ENCODE data around the gene PER2.

PER2 gene

GRCh38 chr2:238290091-238290509 is 1.7 kb upstream of the PER2 start:
- H3K4me3 ChIP-seq (ENCODE audit: low read depth, low read length) = no peak overlapping the region
- TF ChIP-seq, protein P1, sequence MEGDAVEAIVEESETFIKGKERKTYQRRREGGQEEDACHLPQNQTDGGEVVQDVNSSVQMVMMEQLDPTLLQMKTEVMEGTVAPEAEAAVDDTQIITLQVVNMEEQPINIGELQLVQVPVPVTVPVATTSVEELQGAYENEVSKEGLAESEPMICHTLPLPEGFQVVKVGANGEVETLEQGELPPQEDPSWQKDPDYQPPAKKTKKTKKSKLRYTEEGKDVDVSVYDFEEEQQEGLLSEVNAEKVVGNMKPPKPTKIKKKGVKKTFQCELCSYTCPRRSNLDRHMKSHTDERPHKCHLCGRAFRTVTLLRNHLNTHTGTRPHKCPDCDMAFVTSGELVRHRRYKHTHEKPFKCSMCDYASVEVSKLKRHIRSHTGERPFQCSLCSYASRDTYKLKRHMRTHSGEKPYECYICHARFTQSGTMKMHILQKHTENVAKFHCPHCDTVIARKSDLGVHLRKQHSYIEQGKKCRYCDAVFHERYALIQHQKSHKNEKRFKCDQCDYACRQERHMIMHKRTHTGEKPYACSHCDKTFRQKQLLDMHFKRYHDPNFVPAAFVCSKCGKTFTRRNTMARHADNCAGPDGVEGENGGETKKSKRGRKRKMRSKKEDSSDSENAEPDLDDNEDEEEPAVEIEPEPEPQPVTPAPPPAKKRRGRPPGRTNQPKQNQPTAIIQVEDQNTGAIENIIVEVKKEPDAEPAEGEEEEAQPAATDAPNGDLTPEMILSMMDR (IDR thresholded peaks at IDR 0.05; ENCODE audit: low read depth, low read length) = no peak

DNA sequence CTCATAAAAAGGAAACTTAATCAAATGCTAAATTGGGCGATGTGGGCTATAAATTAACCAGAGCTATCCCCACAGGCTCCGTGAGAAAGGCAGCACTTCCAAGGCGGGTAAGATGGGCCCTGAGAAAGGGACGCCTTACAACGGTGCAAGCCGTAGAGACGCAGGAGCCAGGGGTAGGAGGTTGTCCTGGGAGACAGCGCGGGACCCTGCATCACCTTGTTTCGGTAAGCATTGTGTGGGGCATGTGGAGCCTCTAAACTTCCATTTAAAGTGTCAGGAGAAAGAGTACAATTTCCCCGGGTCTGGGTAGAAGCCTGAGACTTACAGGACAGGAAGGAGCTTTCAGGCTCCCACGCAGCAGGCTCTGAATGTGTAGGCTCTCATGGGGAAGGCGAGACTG is 1.2 kb upstream of the PER2 start:
- TF ChIP-seq, protein P1 (IDR thresholded peaks at IDR 0.05; ENCODE audit: low read depth, low read length) = no peak
- H3K4me3 ChIP-seq (ENCODE audit: low read depth, low read length) = peak overlapping the region; percentile 76

DNA sequence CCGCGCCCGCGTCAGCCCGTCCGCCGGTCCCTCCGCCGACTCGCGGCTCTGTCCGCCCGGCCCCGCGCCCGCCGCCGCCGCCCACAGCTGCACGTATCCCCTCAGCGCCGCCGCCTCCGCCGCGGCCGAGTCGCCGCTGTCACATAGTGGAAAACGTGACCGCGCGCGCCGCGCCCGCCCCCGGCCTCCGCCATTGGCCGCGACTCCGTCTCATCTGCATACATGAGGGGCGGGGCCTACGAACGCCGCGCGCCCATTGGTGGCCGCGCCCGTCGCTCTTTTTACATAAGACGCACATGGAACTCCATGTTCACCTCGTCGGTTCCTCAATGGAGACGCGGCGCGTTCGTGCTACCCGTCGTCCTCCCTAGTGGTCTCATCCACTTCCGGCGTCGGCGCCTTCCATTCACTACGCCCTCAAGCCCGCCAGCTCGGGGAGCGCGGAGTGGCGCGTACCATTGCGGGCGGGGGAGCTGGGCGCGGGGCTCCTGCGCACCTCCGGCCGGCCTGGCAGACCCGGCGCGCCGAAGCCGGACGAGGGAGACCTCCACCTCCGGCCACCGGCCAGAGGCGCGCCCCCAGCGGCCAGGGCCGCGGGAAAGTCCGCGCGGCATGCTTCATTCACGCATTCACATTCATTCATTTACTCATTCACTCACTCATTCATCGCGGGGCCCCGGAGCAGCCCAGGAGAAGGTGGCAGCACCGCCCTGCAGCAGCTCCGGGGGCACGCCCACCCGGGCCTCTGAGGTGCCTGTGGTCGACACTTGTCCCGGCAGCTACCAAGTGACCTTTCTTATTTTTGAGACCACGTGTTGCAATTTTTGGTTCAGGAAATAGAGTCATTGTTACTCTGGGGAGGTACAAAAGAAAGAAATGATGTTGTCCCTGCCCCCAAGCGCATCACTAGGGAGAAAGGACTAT is 502 bp upstream of the PER2 start:
- H3K4me3 ChIP-seq (ENCODE audit: low read depth, low read length) = peak overlapping the region; percentile 76
- TF ChIP-seq, protein P1 (IDR thresholded peaks at IDR 0.05; ENCODE audit: low read depth, low read length) = no peak

DNA sequence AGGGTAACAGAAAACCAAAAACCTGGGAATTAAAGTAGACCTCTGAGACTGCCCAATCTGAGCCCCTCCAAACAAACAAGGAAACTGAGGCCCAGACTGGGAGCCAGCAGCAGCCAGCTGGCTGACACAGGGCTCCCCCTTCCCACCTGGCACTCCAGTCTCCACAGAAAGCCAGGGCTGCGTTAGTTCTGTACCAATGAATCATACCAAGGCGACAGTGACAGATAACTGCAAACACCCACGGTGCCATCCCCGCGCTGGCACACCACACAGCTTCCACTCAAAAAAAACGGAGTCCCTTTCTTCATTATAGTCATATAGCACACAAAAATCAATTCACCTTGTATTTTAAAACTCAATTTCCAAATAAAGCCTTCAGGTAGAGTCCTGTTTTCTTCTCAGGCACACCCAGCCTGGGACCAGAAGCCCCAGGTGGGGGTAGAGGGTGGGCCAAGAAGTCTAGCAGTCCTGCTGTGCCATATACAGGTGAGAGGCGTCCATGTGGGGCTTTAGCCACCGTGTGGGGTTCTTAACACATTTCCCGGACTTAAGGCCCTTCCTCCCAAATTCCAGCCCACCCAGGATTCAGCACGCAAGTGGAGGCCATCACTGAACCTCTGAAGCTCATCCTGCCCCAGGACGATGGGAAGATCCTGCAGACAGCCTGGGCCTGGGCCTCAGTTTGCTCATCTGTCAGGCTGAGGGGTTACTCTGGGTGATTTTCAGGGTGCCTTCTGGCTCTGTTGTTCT is 1.2 kb downstream of the PER2 start:
- H3K4me3 ChIP-seq (ENCODE audit: low read depth, low read length) = peak overlapping the region; percentile 76
- TF ChIP-seq, protein P1 (IDR thresholded peaks at IDR 0.05; ENCODE audit: low read depth, low read length) = no peak

- no peak overlapping the region for H3K4me3 ChIP-seq (ENCODE audit: low read depth, low read length)
- TF ChIP-seq, protein P1 (IDR thresholded peaks at IDR 0.05; ENCODE audit: low read depth, low read length) = no peak
Measured at GRCh38 chr2:238286551-238286950, 1.9 kb downstream of the PER2 start.

GRCh38 chr2:238286095-238286494 is 2.3 kb downstream of the PER2 start:
- no peak overlapping the region for H3K4me3 ChIP-seq (ENCODE audit: low read depth, low read length)
- TF ChIP-seq, protein P1 (IDR thresholded peaks at IDR 0.05; ENCODE audit: low read depth, low read length) = no peak

DNA sequence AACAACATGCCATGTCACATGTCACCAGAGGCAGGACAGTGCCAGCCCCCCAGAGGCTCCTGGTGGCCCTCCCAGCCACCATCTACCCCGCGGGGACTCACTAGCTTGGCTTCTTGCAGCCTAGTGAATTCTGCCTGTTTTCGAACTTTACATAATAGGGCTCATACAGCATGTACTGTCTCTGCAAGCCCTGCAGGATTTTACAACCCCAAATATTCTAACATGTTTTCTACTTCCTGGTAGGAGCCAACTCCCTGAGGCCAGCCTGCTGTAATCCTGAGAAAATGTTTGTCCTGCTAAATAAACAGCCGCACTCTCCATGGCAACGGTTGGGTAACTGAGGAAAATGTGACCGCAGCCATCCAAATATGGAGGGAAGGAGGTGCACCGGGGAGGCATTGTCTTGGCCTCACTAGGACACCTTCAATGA is 2.7 kb downstream of the PER2 start:
- TF ChIP-seq, protein P1 (IDR thresholded peaks at IDR 0.05; ENCODE audit: low read depth, low read length) = no peak
- H3K4me3 ChIP-seq (ENCODE audit: low read depth, low read length) = no peak overlapping the region
